HepG2 (cell line): Measurements from ENCODE around the gene MUCL3. TPM values are rescaled to one million over a fixed set of nuclear protein-coding genes. Genes with fewer than 3 reads are reported as not detected.
A peak's percentile ranks its signal among the peaks of the same experiment; 100 is the strongest.

ENCODE experiments used
- DBP ChIP-seq: sonication (generic); formaldehyde crosslinking; IDR thresholded peaks from 2 replicates; pipeline ENCODE4 v1.4.0; 2020; ENCODE audit warnings: missing genetic modification reagents; ENCODE audit errors: not compliant biosample characterization
- GFI1 ChIP-seq: sonication (generic); formaldehyde crosslinking; IDR thresholded peaks from 2 replicates; pipeline ENCODE4 v1.5.0; 2020; ENCODE audit warnings: missing genetic modification reagents, mild to moderate bottlenecking, borderline replicate concordance
- MEIS2 ChIP-seq: sonication (generic); formaldehyde crosslinking; IDR thresholded peaks from 2 replicates; pipeline ENCODE4 v1.9.0; 2021; ENCODE audit warnings: mild to moderate bottlenecking, missing genetic modification reagents
- MTA3 ChIP-seq: sonication (generic); formaldehyde crosslinking; IDR thresholded peaks from 2 replicates; pipeline ENCODE4 v1.4.0; 2020; ENCODE audit warnings: missing genetic modification reagents
- NFE2 ChIP-seq: sonication (generic); formaldehyde crosslinking; IDR thresholded peaks from 2 replicates; pipeline ENCODE4 v1.4.0; 2020; ENCODE audit warnings: missing genetic modification reagents
- NFE2L2 ChIP-seq: fragments of 150-350 bp; IDR thresholded peaks from 2 replicates; pipeline ENCODE4 v1.6.1; 2014; ENCODE audit warnings: low read length
- PRPF4 ChIP-seq: fragments of 200-400 bp; formaldehyde crosslinking; IDR thresholded peaks from 2 replicates; pipeline ENCODE4 v1.6.1; 2016; ENCODE audit warnings: low read length, low read depth; ENCODE audit not compliant: poor library complexity, severe bottlenecking
- SPEN ChIP-seq: sonication (generic); formaldehyde crosslinking; IDR thresholded peaks from 2 replicates; pipeline ENCODE4 v1.5.1; 2020; ENCODE audit warnings: low read depth, mild to moderate bottlenecking, missing genetic modification reagents
- ZBTB1 ChIP-seq: sonication (generic); formaldehyde crosslinking; IDR thresholded peaks from 2 replicates; pipeline ENCODE4 v1.4.0; 2020; ENCODE audit warnings: missing genetic modification reagents, borderline replicate concordance
- ZBTB20 ChIP-seq: sonication (generic); formaldehyde crosslinking; IDR thresholded peaks from 2 replicates; pipeline ENCODE4 v1.8.1; 2023; ENCODE audit warnings: missing genetic modification reagents, low read depth, mild to moderate bottlenecking, borderline replicate concordance
- ZNF232 ChIP-seq: sonication (generic); formaldehyde crosslinking; IDR thresholded peaks from 2 replicates; pipeline ENCODE4 v1.4.0; 2020; ENCODE audit warnings: missing genetic modification reagents, borderline replicate concordance
- ZNF556 ChIP-seq: sonication (generic); formaldehyde crosslinking; IDR thresholded peaks from 2 replicates; pipeline ENCODE4 v1.4.0; 2020; ENCODE audit warnings: mild to moderate bottlenecking, missing genetic modification reagents, borderline replicate concordance
- ZNF652 ChIP-seq: IDR thresholded peaks from 2 replicates; pipeline ENCODE4 v1.6.1; 2016; ENCODE audit warnings: low read depth, borderline replicate concordance
- polyA plus RNA-seq, 8 experiments: library from polyadenylated mRNA; depleted of rRNA in 3 of 8; stranded (reverse) in 7 of 8; unstranded in 1 of 8; fragments of >200 nt; fragmentation: Illumina TruSeq in 4 of 8; extraction: Trizol in 4 of 8; gene quantifications; 2 replicates each; pipeline versions ENCODE4 v1.2.1 to v1.2.3, GENCODE V29; 2011 to 2016; ENCODE audit warnings: low read depth in 4 of 8, missing spikeins in 1 of 8, mixed read lengths in 1 of 8; ENCODE audit not compliant: insufficient read depth in 1 of 8
- total RNA-seq, 5 experiments: library from RNA; depleted of rRNA; stranded (reverse); fragments of >200 nt; fragmentation: Illumina TruSeq; extraction: Trizol; gene quantifications; 2 replicates each; pipeline ENCODE4 v1.2.3, GENCODE V29; 2016; ENCODE audit warnings: low read depth in 1 of 5
- TF ChIP-seq, protein P1 (sequence below): IDR thresholded peaks from 2 replicates; pipeline ENCODE4 v1.6.1; 2016; ENCODE audit warnings: missing biosample characterization, missing genetic modification reagents, low read depth

MUCL3 gene
- total and polyA plus RNA-seq, 2 of the 13 experiments (the other 11 are each of a cell fraction or from before 2014, with no cell fraction given): not detected

DNA sequence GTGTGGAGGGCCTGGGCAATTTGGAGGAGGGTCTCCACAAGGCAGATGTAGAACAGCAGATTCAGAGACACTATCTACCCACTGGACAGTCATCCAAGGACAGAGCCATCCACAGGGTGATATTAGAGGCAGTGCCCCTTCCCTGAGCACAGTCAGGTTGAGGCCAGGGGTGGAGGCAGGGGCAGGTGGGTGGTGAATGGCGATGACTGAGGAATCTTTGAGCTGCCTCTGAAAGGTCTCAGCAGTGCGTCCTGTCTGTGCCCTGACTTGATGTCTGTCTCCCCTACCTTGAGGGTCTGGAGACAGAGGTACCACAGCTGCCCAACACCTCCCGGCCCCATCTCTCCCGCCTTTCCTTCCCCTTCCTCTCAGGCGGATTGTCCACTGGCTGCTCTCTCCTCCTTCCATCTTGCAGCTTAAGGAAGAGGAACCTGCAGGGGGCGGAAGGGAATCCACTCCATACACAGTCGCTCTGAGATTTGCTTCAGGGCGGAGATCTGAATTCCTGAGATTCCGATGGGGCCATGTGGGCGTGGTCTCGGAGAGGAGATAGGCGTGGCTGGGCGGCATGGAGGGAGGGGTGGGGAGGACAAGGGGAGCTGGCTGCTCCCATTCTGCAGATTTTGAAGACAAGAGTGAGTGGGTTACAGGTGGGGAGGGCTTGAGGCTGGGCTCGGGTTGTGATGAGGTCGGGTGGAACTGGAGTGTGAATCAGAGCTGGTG, 1.7 kb downstream of the MUCL3 start (continued):
- TF ChIP-seq GFI1: peak; percentile 98
- no peak for TF ChIP-seq ZBTB20
- no peak for TF ChIP-seq MEIS2 (CRISPR knock-in tag)
- no peak for TF ChIP-seq SPEN (CRISPR knock-in tag)
- TF ChIP-seq PRPF4: no peak
- no peak for TF ChIP-seq MTA3 (CRISPR knock-in tag)
- no peak for TF ChIP-seq ZNF556
- TF ChIP-seq ZNF652 (CRISPR knock-in tag): no peak
- TF ChIP-seq ZBTB1 (CRISPR knock-in tag): no peak
- no peak for TF ChIP-seq NFE2 (CRISPR knock-in tag)
- TF ChIP-seq DBP (CRISPR knock-in tag): no peak
- TF ChIP-seq NFE2L2: no peak
- TF ChIP-seq, protein P1, sequence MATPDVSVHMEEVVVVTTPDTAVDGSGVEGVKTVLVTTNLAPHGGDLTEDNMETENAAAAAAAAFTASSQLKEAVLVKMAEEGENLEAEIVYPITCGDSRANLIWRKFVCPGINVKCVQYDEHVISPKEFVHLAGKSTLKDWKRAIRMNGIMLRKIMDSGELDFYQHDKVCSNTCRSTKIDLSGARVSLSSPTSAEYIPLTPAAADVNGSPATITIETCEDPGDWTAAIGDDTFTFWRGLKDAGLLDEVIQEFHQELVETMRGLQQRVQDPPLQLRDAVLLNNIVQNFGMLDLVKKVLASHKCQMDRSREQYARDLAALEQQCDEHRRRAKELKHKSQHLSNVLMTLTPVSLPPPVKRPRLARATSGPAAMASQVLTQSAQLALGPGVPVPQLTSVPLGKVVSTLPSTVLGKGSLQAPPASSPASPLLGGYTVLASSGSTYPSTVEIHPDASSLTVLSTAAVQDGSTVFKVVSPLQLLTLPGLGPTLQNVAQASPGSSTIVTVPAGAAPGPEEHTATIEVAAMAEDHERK (CRISPR knock-in tag): no peak
- TF ChIP-seq ZNF232 (CRISPR knock-in tag): no peak
- TF ChIP-seq, all 625 proteins: peak for 38
